Stimulated activated naive B cell treated with anti-CD40 and anti-IgM and Interleukin-4, amounts not matched to agents 10 μg/mL and 1 μg/mL and 100 μg/mL, for 72 hours (primary cell): ENCODE measurements around the gene INSR.
A peak's percentile ranks its signal among the peaks of the same experiment; 100 is the strongest.

Source experiments
- ATAC-seq, 2 donors: fragments of 150-1000 bp; cut with Tn5 transposase; replicated peaks; 2 replicates each; pipeline ENCODE4 v1.10.0; 2021; ENCODE audit warnings: moderate library complexity in 1 of 2
- DNase-seq: peaks from one replicate; pipeline ENCODE4 v3.0.0; 2021
- H3K27ac Mint-ChIP-seq: one replicate; pipeline ENCODE4 v1.8.0; 2022; ENCODE audit warnings: mild to moderate bottlenecking, mixed read lengths
- H3K27me3 Mint-ChIP-seq, 2 donors: one replicate each; pipeline ENCODE4 v1.8.0; 2022; ENCODE audit warnings: mixed read lengths in 2 of 2
- H3K36me3 Mint-ChIP-seq, 2 donors: one replicate each; pipeline ENCODE4 v1.8.0; 2022; ENCODE audit warnings: mixed read lengths in 2 of 2, mild to moderate bottlenecking in 1 of 2
- H3K4me1 Mint-ChIP-seq, 2 donors: one replicate each; pipeline ENCODE4 v1.8.0; 2022; ENCODE audit warnings: mixed read lengths in 2 of 2, mild to moderate bottlenecking in 1 of 2
- H3K4me3 Mint-ChIP-seq, 2 donors: one replicate each; pipeline ENCODE4 v1.8.0; 2022; ENCODE audit warnings: mild to moderate bottlenecking in 2 of 2, mixed read lengths in 2 of 2, moderate library complexity in 1 of 2
- H3K9me3 Mint-ChIP-seq, 2 donors: one replicate each; pipeline ENCODE4 v1.8.0; 2022; ENCODE audit warnings: mixed read lengths in 2 of 2, mild to moderate bottlenecking in 1 of 2

Gene INSR

GRCh38 chr19:7257148-7258040 lies 36.8 kb downstream of the INSR start:
- Mint-ChIP-seq H3K9me3 (no peaks in the 10 kb centered on the region), H3K36me3 (peaks cover 0 to 2% of the 10 kb centered on the region in 2 donors), H3K27me3 (no peaks in the 10 kb centered on the region), H3K4me1 (peaks cover 1 to 12% of the 10 kb centered on the region in 2 donors), H3K27ac (no peak overlapping the region), H3K4me3 (no peak overlapping the region)
- ATAC-seq (no peak), DNase-seq (no peak)

DNA sequence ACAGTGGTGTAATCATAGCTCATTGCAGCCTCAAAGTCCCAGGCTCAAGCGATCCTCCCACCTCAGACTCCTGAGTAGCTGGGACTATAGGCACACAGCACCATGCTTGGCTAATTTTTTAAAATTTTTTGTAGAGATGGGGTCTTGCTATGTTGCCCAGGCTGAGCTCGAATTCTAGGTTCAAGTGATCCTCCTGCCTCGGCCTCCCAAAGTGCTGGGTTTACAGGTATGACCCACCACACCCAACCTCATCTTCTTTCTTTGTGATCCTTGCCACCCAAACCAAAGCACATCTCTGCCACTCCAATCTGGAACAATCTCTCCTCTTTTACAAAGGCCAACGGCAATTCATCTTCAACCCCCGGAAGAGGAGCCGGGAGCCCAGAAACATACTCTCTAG lies 38.6 kb downstream of the INSR start:
- DNase-seq: no peak

GRCh38 chr19:7255119-7255518 lies 39.1 kb downstream of the INSR start:
- H3K4me1 Mint-ChIP-seq: peaks cover 3 to 24% of the 10 kb centered on the region in 2 donors

More for the DNA sequence above, 38.6 kb downstream of the INSR start:
- Mint-ChIP-seq H3K27ac (no peak overlapping the region), H3K4me1 (peaks cover 3 to 19% of the 10 kb centered on the region in 2 donors), H3K4me3 (no peak overlapping the region), H3K36me3 (no peaks in the 10 kb centered on the region), H3K9me3 (no peaks in the 10 kb centered on the region), H3K27me3 (no peaks in the 10 kb centered on the region)
- ATAC-seq: no peak

DNA sequence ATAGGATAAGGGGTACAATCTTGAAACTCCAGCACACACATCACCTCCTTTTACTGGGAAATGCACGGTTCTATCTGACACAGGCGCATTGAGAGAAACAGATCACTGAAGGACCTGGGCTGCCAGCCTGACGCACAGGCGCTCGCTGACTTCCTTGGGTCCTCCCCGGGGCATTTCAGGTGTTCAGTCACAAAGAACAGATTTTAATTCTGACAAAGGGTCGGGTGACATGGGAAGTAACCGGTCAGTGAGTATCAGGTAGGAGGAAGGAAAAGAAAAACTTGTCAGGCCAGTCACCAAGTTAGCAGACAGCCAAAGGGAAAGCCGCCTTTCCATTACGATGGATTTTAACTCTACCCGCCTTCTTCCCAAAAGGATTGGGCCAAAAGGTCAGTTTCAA lies 39.6 kb downstream of the INSR start:
- Mint-ChIP-seq H3K27ac (no peak overlapping the region), H3K27me3 (peaks cover 0 to 5% of the 10 kb centered on the region in 2 donors), H3K9me3 (no peaks in the 10 kb centered on the region), H3K4me1 (peaks cover 3 to 29% of the 10 kb centered on the region in 2 donors), H3K36me3 (peaks cover 0 to 1% of the 10 kb centered on the region in 2 donors), H3K4me3 (no peak overlapping the region)
- ATAC-seq (no peak), DNase-seq (no peak)

More at GRCh38 chr19:7255119-7255518, 39.1 kb downstream of the INSR start:
- Mint-ChIP-seq H3K36me3 (no peaks in the 10 kb centered on the region), H3K4me3 (no peak overlapping the region), H3K27ac (no peak overlapping the region), H3K9me3 (no peaks in the 10 kb centered on the region), H3K27me3 (peaks cover 0 to 2% of the 10 kb centered on the region in 2 donors)
- DNase-seq (no peak), ATAC-seq (no peak)

DNA sequence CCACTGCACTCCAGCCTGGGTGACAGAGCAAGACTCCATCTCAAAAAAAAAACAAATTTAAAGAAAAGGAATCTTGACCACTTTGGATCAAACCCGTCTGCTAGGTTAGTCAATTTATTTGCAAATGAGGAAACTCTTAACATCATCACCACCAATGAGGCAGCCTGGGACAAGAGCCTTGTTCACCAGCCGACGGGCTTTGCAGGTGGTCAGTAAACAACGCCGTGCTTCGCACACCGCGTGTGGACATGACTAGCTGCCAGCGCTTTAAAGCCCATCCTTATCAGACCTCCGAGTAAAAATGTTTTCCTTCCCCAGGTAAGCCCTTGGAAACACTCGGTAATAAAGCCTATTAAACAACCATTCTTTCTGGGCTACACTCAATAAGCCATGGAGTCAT lies 41.9 kb downstream of the INSR start:
- Mint-ChIP-seq H3K9me3 (no peaks in the 10 kb centered on the region), H3K36me3 (peaks cover 0 to 1% of the 10 kb centered on the region in 2 donors), H3K4me3 (no peak overlapping the region), H3K27me3 (peaks cover 0 to 5% of the 10 kb centered on the region in 2 donors), H3K4me1 (peaks cover 3 to 26% of the 10 kb centered on the region in 2 donors), H3K27ac (no peak overlapping the region)
- DNase-seq (no peak), ATAC-seq (no peak)

DNA sequence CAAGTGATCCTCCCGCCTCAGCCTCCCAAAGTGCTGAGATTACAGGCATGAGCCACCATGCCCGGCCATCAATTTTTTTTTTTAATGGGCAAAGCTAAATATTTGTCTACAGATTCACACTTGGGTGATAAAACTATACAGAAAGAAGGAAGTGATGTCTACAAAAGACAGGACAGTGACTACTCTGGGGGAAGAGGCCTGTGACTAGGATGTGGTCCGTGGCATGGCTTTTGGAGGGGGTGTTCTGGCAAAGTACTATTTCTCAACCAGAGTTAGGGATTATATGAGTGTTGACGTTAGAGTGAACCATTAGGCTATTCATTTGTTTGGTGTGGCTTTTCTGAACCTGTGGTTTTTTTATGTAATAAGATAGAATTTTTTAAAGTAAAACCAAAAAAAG lies 42.7 kb downstream of the INSR start:
- peaks cover 0 to 5% of the 10 kb centered on the region in 2 donors for H3K27me3 Mint-ChIP-seq
- H3K36me3 Mint-ChIP-seq: peaks cover 4% of the 10 kb centered on the region in 2 donors
- ATAC-seq: peak; percentile 65 to 75
- H3K4me3 Mint-ChIP-seq: no peak overlapping the region
- DNase-seq: no peak
- H3K27ac Mint-ChIP-seq: no peak overlapping the region
- peaks cover 2 to 3% of the 10 kb centered on the region in 2 donors for H3K9me3 Mint-ChIP-seq
- H3K4me1 Mint-ChIP-seq: peaks cover 5 to 32% of the 10 kb centered on the region in 2 donors

GRCh38 chr19:7250951-7251350 lies 43.3 kb downstream of the INSR start:
- H3K4me3 Mint-ChIP-seq: no peak overlapping the region
- H3K27me3 Mint-ChIP-seq: peaks cover 0 to 5% of the 10 kb centered on the region in 2 donors
- H3K9me3 Mint-ChIP-seq: peaks cover 2 to 3% of the 10 kb centered on the region in 2 donors

GRCh38 chr19:7250057-7250596 lies 44.1 kb downstream of the INSR start:
- Mint-ChIP-seq H3K36me3 (peaks cover 4 to 7% of the 10 kb centered on the region in 2 donors), H3K4me3 (no peak overlapping the region)

More at GRCh38 chr19:7250951-7251350, 43.3 kb downstream of the INSR start:
- peaks cover 4 to 7% of the 10 kb centered on the region in 2 donors for H3K36me3 Mint-ChIP-seq
- H3K4me1 Mint-ChIP-seq: peaks cover 5 to 32% of the 10 kb centered on the region in 2 donors
- ATAC-seq (no peak), DNase-seq (no peak)
- H3K27ac Mint-ChIP-seq: no peak overlapping the region

DNA sequence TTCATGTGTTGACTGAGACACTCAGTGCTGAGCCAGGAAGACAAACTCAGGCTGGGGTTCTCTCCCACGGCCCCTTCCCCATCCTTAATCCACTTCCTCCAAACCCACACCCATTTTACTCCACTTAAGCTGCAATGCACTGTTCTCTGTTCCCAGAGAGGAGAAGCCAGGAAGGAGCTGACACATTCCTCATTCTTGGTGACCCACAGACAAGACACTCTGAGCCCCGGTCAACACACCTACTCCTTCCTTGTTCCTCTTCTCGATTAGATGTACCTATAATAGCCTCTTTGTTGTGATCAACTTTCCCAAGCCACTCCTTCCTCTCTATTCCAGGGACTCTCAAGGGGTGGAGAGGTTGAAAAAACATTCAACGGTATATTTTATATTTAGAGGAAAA lies 47.1 kb downstream of the INSR start:
- ATAC-seq (no peak), DNase-seq (no peak)
- Mint-ChIP-seq H3K9me3 (peaks cover 2 to 3% of the 10 kb centered on the region in 2 donors), H3K36me3 (peaks cover 4 to 7% of the 10 kb centered on the region in 2 donors), H3K4me3 (no peak overlapping the region), H3K4me1 (peaks cover 8 to 41% of the 10 kb centered on the region in 2 donors), H3K27ac (no peak overlapping the region), H3K27me3 (peaks cover 0 to 5% of the 10 kb centered on the region in 2 donors)

More at GRCh38 chr19:7250057-7250596, 44.1 kb downstream of the INSR start:
- H3K9me3 Mint-ChIP-seq: peaks cover 2 to 3% of the 10 kb centered on the region in 2 donors
- peak overlapping the region; percentile 65 for H3K27ac Mint-ChIP-seq
- DNase-seq (no peak), ATAC-seq (no peak)
- peaks cover 0 to 5% of the 10 kb centered on the region in 2 donors for H3K27me3 Mint-ChIP-seq
- H3K4me1 Mint-ChIP-seq: peaks cover 5 to 32% of the 10 kb centered on the region in 2 donors

- ATAC-seq (no peak), DNase-seq (no peak)
- Mint-ChIP-seq H3K27me3 (peaks cover 0 to 5% of the 10 kb centered on the region in 2 donors), H3K4me3 (no peak overlapping the region), H3K27ac (no peak overlapping the region), H3K4me1 (peaks cover 11 to 46% of the 10 kb centered on the region in 2 donors), H3K9me3 (peaks cover 2 to 3% of the 10 kb centered on the region in 2 donors), H3K36me3 (peaks cover 4 to 7% of the 10 kb centered on the region in 2 donors)
These were observed 47.6 kb downstream of the INSR start for GRCh38 chr19:7246601-7247000.

GRCh38 chr19:7242601-7243258 lies 51.5 kb downstream of the INSR start:
- Mint-ChIP-seq H3K9me3 (peaks cover 5 to 9% of the 10 kb centered on the region in 2 donors), H3K27ac (peak overlapping the region; percentile 85), H3K27me3 (no peaks in the 10 kb centered on the region), H3K4me3 (peak overlapping the region; percentile 29 to 46), H3K36me3 (peaks cover 2 to 7% of the 10 kb centered on the region in 2 donors), H3K4me1 (peaks cover 10 to 30% of the 10 kb centered on the region in 2 donors)
- ATAC-seq (peak; percentile 74 to 83), DNase-seq (no peak)

GRCh38 chr19:7238051-7238450 lies 56.2 kb downstream of the INSR start:
- Mint-ChIP-seq H3K27ac (no peak overlapping the region), H3K4me3 (no peak overlapping the region), H3K27me3 (no peaks in the 10 kb centered on the region), H3K4me1 (peaks cover 8 to 13% of the 10 kb centered on the region in 2 donors), H3K36me3 (no peaks in the 10 kb centered on the region), H3K9me3 (peaks cover 4 to 5% of the 10 kb centered on the region in 2 donors)
- DNase-seq (no peak), ATAC-seq (no peak)

DNA sequence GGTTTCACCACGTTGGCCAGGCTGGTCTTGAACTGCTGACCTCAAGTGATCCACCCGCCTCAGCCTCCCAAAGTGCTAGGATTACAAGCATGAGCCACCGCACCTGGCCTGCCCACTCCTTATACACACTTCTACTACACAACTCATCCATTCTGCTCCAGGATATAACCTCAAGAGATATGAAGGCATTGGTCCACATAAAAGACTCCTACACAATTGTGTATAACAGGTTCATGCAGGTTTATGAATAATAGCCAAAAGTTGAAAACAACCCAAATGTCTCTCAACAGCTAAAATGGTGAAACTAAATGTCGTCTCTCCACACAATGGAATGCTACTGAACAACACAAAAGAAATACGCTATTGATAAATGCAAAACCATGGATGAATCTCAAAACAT lies 58.1 kb downstream of the INSR start:
- H3K27me3 Mint-ChIP-seq: no peaks in the 10 kb centered on the region

GRCh38 chr19:7230826-7231225 lies 63.4 kb downstream of the INSR start:
- Mint-ChIP-seq H3K27ac (no peak overlapping the region), H3K4me1 (peaks cover 0 to 3% of the 10 kb centered on the region in 2 donors), H3K9me3 (peaks cover 4 to 5% of the 10 kb centered on the region in 2 donors), H3K36me3 (no peaks in the 10 kb centered on the region), H3K4me3 (no peak overlapping the region), H3K27me3 (no peaks in the 10 kb centered on the region)
- ATAC-seq (no peak), DNase-seq (no peak)

More for the DNA sequence above, 58.1 kb downstream of the INSR start:
- ATAC-seq (no peak), DNase-seq (no peak)
- no peaks in the 10 kb centered on the region for H3K36me3 Mint-ChIP-seq
- no peak overlapping the region for H3K27ac Mint-ChIP-seq
- H3K4me3 Mint-ChIP-seq: no peak overlapping the region
- H3K9me3 Mint-ChIP-seq: peaks cover 4 to 5% of the 10 kb centered on the region in 2 donors
- peaks cover 0 to 2% of the 10 kb centered on the region in 2 donors for H3K4me1 Mint-ChIP-seq
